Testis (tissue), 3 donors: ENCODE measurements around the gene CFAP77. TPM values are rescaled to one million over a fixed set of nuclear protein-coding genes. Genes with fewer than 3 reads are reported as not detected.

Experiments
- DNase-seq: peaks from one replicate; pipeline ENCODE4 v3.0.0-alpha.2; 2019
- H3K27ac ChIP-seq, 2 donors: fragments of 200-600 bp; sonication (generic); one replicate each; pipeline ENCODE4 v1.5.1; 2019
- H3K27me3 ChIP-seq: fragments of 200-600 bp; sonication (generic); one replicate; pipeline ENCODE4 v1.5.1; 2019
- H3K36me3 ChIP-seq: fragments of 200-600 bp; sonication (generic); one replicate; pipeline ENCODE4 v1.5.1; 2017; ENCODE audit warnings: low read depth; ENCODE audit errors: missing control alignments
- H3K4me1 ChIP-seq: fragments of 200-600 bp; sonication (generic); one replicate; pipeline ENCODE4 v1.5.1; 2019
- H3K4me3 ChIP-seq, 2 donors: fragments of 200-600 bp; sonication (generic); one replicate each; pipeline ENCODE4 v1.5.1; 2017 to 2019
- H3K9me3 ChIP-seq: fragments of 200-600 bp; sonication (generic); one replicate; pipeline ENCODE4 v1.5.1; 2017
- POLR2A ChIP-seq: fragments of 450-650 bp; IDR thresholded peaks from one replicate; pipeline ENCODE4 v1.6.1; 2017; ENCODE audit warnings: antibody characterized with exemption, mild to moderate bottlenecking, moderate library complexity
- WGBS, 2 donors: methylation state at CpG; one replicate each; pipeline ENCODE4 v1.1.5; 2018; 5-methylcytosine and 5-hydroxymethylcytosine counted together
- intact Hi-C: fragments of 100-400 bp; cut with DNase I; formaldehyde crosslinking; loops from one replicate; pipeline ENCODE4 v1.15.1; 2023; ENCODE audit warnings: low total_unique reads
- polyA plus RNA-seq: library from polyadenylated mRNA; stranded (reverse); fragments of 350-450 nt; fragmentation: Illumina TruSeq; extraction: RNeasy Lipid Tissue Mini Kit (QIAGEN cat#74804); gene quantifications from one replicate; pipeline ENCODE4 v1.2.3, GENCODE V29; 2014; ENCODE audit warnings: low read depth, low replicate concordance; ENCODE audit not compliant: insufficient read depth
- total RNA-seq, 2 donors: library from RNA; depleted of rRNA; stranded (reverse); fragments of >200 nt; gene quantifications; one replicate each; pipeline ENCODE4 v1.2.3, GENCODE V29; 2016
- TF ChIP-seq, protein P1 (sequence below), 3 experiments: fragments of 450-650 bp in 2 of 3; fragments of 200-600 bp in 1 of 3; sonication (generic) in 1 of 3; IDR thresholded peaks; one replicate each; pipeline ENCODE4 v1.5.1; 2016 to 2019; ENCODE audit warnings: antibody characterized with exemption in 3 of 3, mild to moderate bottlenecking in 2 of 3, moderate library complexity in 1 of 3

Gene CFAP77
- total and polyA plus RNA-seq, 3 donors from 2014 or later: 13.6 to 36.2 (median 20.9) TPM

DNA sequence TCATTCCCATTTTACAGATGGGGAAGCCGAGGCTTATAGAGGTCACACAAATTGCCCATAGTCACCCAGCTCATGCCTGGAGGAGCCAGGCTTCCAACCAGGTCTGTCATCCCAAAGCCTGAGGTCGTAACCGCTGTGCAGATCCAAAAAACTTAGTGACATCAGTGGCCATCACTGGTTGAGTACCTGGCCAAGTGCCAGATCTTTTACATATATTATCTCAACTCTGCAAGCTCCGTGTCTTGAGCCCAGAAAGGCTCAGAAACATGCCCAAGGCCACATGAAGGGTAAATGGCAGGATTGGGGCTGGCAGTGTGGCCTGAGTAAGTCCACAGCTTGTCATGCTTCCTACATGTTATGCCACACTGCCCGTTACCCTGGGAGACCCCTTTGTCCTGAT lies 13.5 kb downstream of the CFAP77 start:
- Histone ChIP-seq H3K9me3 (no peaks in the 10 kb centered on the region), H3K4me1 (no peaks in the 10 kb centered on the region), H3K36me3 (no peaks in the 10 kb centered on the region), H3K4me3 (no peak overlapping the region), H3K27me3 (no peaks in the 10 kb centered on the region), H3K27ac (no peak overlapping the region)
- DNase-seq: no peak
- intact Hi-C loops: no loop called here
- no peak for TF ChIP-seq POLR2A
- TF ChIP-seq, protein P1, sequence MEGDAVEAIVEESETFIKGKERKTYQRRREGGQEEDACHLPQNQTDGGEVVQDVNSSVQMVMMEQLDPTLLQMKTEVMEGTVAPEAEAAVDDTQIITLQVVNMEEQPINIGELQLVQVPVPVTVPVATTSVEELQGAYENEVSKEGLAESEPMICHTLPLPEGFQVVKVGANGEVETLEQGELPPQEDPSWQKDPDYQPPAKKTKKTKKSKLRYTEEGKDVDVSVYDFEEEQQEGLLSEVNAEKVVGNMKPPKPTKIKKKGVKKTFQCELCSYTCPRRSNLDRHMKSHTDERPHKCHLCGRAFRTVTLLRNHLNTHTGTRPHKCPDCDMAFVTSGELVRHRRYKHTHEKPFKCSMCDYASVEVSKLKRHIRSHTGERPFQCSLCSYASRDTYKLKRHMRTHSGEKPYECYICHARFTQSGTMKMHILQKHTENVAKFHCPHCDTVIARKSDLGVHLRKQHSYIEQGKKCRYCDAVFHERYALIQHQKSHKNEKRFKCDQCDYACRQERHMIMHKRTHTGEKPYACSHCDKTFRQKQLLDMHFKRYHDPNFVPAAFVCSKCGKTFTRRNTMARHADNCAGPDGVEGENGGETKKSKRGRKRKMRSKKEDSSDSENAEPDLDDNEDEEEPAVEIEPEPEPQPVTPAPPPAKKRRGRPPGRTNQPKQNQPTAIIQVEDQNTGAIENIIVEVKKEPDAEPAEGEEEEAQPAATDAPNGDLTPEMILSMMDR (IDR thresholded peaks at IDR 0.05): no peak
- 77 to 85% methylated on average over 3 to 5 of the region's 5 CpGs for WGBS, 2 donors

DNA sequence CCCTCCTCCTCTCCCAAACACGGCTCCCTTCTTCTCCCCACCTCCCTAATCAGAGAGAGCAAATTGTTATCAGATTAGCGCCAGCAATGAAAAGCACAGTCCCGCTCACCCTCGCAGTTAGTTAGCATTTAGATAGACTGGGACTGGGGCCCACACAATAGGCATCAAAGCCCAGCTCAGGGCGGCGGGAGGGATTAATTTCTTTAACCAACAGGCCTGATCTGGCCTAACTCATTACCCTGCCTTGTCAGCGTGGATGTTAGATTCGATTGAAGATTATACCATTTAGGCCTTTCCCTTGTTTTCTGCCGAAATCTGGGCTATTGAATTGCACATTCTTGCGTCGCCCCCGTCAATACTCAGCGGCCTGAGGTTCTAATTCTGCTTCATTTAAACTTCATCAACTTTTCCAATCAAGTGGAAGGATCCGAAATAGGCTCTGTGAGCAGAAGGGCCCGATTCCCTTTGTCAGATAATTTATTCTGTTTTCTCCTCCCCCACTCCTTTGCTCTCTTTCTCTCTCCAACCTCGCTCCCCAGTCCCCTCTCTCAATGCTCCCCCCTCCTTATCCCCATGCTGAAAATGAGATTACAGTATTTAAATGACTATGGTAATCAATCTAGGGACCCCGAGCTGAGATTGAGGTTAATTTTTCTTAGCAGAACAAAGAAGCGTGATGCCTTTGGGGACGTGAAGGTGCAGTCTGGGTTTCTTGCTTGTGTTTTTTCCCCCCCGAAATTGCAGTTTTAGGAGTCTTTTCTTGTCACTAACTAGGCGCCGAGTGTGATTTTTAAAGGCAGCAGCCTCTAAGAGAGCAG lies 15.1 kb downstream of the CFAP77 start:
- H3K27me3 ChIP-seq: no peaks in the 10 kb centered on the region
- H3K4me1 ChIP-seq: no peaks in the 10 kb centered on the region
- no peak for DNase-seq
- no peak for TF ChIP-seq POLR2A
- TF ChIP-seq, protein P1 (IDR thresholded peaks at IDR 0.05): no peak
- intact Hi-C loops: no loop called here
- no peaks in the 10 kb centered on the region for H3K36me3 ChIP-seq
- H3K27ac ChIP-seq: no peak overlapping the region
- WGBS, 2 donors: 59 to 62% methylated on average over 22 of the region's 22 CpGs
- no peaks in the 10 kb centered on the region for H3K9me3 ChIP-seq
- H3K4me3 ChIP-seq: no peak overlapping the region

DNA sequence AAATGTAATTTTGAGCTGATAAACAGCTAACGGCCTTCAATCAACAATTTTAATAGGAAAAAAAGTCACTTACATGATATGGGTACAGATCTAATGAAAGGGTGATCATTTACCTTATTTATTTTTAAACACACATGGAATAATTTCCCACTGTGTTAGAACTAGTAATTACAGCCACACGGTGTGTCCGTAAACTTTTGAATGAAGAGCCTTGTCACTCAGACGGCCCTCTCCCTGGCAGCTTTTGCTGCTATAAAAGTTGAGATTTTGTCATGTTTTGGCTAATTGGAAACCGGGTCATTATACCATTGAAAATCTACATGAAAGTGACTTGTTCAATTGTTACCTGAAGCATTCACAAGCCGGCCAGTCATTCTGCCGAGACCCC lies 15.7 kb downstream of the CFAP77 start:
- 66 to 67% methylated on average over 7 of the region's 7 CpGs for WGBS, 2 donors
- Histone ChIP-seq H3K36me3 (no peaks in the 10 kb centered on the region), H3K27ac (no peak overlapping the region), H3K27me3 (no peaks in the 10 kb centered on the region), H3K9me3 (no peaks in the 10 kb centered on the region), H3K4me1 (no peaks in the 10 kb centered on the region), H3K4me3 (no peak overlapping the region)
- intact Hi-C loops: no loop called here
- no peak for DNase-seq
- TF ChIP-seq, protein P1 (IDR thresholded peaks at IDR 0.05): no peak
- TF ChIP-seq POLR2A: no peak

DNA sequence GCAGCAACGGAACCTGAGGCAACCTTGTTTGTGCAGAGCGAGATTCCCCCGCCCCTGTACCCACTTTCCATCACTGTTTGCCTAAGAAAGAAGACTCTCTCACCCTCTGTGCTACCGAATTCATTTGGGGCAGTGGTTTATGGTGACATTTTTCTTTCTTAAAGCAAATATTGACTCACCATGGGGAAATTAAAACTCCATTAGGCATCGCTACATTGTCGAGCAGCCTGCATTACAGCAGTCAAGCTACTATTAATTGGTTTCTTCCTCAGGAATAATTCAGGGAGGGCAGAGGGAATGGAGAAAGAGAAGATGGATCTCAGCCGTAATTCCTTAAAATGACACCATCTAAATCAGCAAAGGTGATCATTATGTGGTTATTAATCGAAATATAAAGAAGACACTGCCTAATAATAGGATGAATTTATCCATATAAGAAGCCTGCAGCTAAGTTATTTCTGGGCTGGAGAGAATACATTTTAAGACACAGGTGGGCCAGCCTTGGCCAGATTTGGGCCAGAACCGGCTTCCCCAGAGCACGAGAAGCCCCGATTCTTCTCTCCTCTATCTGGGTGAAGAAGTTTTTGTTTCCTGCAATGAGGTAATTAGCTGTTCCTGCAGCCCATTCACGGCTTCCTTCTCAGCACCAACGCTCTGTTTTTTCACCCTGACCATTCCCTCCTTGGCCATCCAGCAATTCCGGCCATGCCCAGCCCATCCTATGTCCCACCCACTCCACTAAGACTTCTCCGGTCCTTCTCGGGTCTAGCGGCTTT lies 16.8 kb downstream of the CFAP77 start:
- H3K36me3 ChIP-seq: no peaks in the 10 kb centered on the region
- no peaks in the 10 kb centered on the region for H3K9me3 ChIP-seq
- TF ChIP-seq POLR2A: no peak
- H3K4me1 ChIP-seq: no peaks in the 10 kb centered on the region
- DNase-seq: no peak
- H3K27me3 ChIP-seq: no peaks in the 10 kb centered on the region
- H3K27ac ChIP-seq: no peak overlapping the region
- no peak overlapping the region for H3K4me3 ChIP-seq
- intact Hi-C loops: no loop called here
- WGBS, 2 donors: 69 to 72% methylated on average over 17 of the region's 17 CpGs

DNA sequence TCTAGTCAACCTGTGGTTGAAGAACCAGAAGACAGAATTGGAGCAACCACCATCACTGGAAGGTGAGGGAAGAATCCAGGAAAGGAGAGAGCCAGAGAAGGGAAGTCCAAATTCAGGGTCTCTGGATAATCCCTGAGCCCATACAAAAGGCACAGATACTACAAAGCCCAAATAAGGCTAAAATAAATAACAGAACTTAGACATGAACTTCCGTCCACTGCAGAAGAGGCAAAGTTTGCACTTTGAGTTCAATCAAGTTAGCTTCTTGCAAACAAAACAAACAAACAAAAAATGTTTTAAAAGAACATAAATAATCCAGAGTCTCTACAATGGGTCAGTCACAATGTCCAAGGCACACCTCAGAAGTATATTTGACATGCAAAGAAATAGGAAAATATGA lies 21.0 kb downstream of the CFAP77 start:
- H3K9me3 ChIP-seq: no peaks in the 10 kb centered on the region
- no peaks in the 10 kb centered on the region for H3K36me3 ChIP-seq
- H3K27ac ChIP-seq: no peak overlapping the region
- intact Hi-C loops: no loop called here
- WGBS, 2 donors: 71 to 86% methylated on average over 1 of the region's 1 CpG
- H3K4me1 ChIP-seq: no peaks in the 10 kb centered on the region
- no peak for TF ChIP-seq POLR2A
- TF ChIP-seq, protein P1 (IDR thresholded peaks at IDR 0.05): no peak
- DNase-seq: no peak
- no peak overlapping the region for H3K4me3 ChIP-seq
- H3K27me3 ChIP-seq: no peaks in the 10 kb centered on the region
